HG02840 (cell line): ENCODE results near the gene MC2R.
A peak's percentile ranks its signal among the peaks of the same experiment; 100 is the strongest.
"Not testable (repeated sequence)": the region's sequence is repeated elsewhere in the genome, so short reads cannot be mapped to it uniquely, and the experiment has no call there.

Experiments
- ATAC-seq: cut with Tn5 transposase; IDR thresholded peaks from one replicate; pipeline ENCODE4 v1.9.1; 2021; ENCODE audit warnings: mild to moderate bottlenecking, moderate library complexity, moderate number of reproducible peaks; ENCODE audit not compliant: unreplicated experiment, low FRiP score

MC2R gene

GRCh38 chr18:13895505-13896033, 19.8 kb downstream of the MC2R start:
- ATAC-seq = no peak

- no peak for ATAC-seq
Observed at GRCh38 chr18:13894531-13894930, 20.8 kb downstream of the MC2R start.

- ATAC-seq = peak; percentile 96
Observed at GRCh38 chr18:13893418-13893760, 21.9 kb downstream of the MC2R start.

- ATAC-seq = no peak
Observed at GRCh38 chr18:13892098-13892497, 23.2 kb downstream of the MC2R start.

GRCh38 chr18:13890761-13891361, 24.5 kb downstream of the MC2R start:
- ATAC-seq = no peak

GRCh38 chr18:13889671-13890070, 25.7 kb downstream of the MC2R start:
- ATAC-seq = no peak

GRCh38 chr18:13888191-13888716, 27.1 kb downstream of the MC2R start:
- ATAC-seq = no peak

- ATAC-seq = no peak
Observed at GRCh38 chr18:13885009-13885408, 30.3 kb downstream of the MC2R start.

- ATAC-seq = no peak
Observed at GRCh38 chr18:13879937-13880336, 35.4 kb downstream of the MC2R start.

- ATAC-seq = no peak
Observed at GRCh38 chr18:13879492-13879891, 35.8 kb downstream of the MC2R start.

- ATAC-seq = no peak
Observed at GRCh38 chr18:13878857-13879256, 36.5 kb downstream of the MC2R start.

GRCh38 chr18:13877157-13877556, 38.2 kb downstream of the MC2R start:
- ATAC-seq = no peak

GRCh38 chr18:13874558-13874957, 40.8 kb downstream of the MC2R start:
- ATAC-seq = no peak

GRCh38 chr18:13872932-13873331, 42.4 kb downstream of the MC2R start:
- no peak for ATAC-seq

- no peak for ATAC-seq
Observed at GRCh38 chr18:13872373-13872772, 43.0 kb downstream of the MC2R start.

GRCh38 chr18:13871701-13872100, 43.6 kb downstream of the MC2R start:
- ATAC-seq = no peak

GRCh38 chr18:13868501-13869271, 46.6 kb downstream of the MC2R start:
- ATAC-seq = no peak

GRCh38 chr18:13862898-13863297, 52.4 kb downstream of the MC2R start:
- not testable (repeated sequence) for ATAC-seq

- no peak for ATAC-seq
Observed at GRCh38 chr18:13849791-13850190, 65.5 kb downstream of the MC2R start.

- no peak for ATAC-seq
Observed at GRCh38 chr18:13836559-13836958, 78.8 kb downstream of the MC2R start.

GRCh38 chr18:13835202-13835601, 80.1 kb downstream of the MC2R start:
- no peak for ATAC-seq

GRCh38 chr18:13834496-13835015, 80.8 kb downstream of the MC2R start:
- ATAC-seq = no peak
